Subcutaneous adipose tissue (tissue), 4 donors: Measurements from ENCODE around the gene ITIH3. TPM values are rescaled to one million over a fixed set of nuclear protein-coding genes. Genes with fewer than 3 reads are reported as not detected.

Experiments used
- total RNA-seq, 4 donors: library from RNA; depleted of rRNA; stranded (reverse); fragments of >200 nt; gene quantifications; one replicate each; pipeline ENCODE4 v1.1.0, GENCODE V29; 2016
- TF ChIP-seq, protein P1 (sequence below): fragments of 450-650 bp; IDR thresholded peaks from one replicate; pipeline ENCODE4 v1.5.1; 2016; ENCODE audit warnings: low read depth, mild to moderate bottlenecking, control low read depth, antibody characterized with exemption, moderate library complexity

The ITIH3 gene
- total RNA-seq, 4 donors from 2014 or later: 0.44 to 4.6 (median 2.1) TPM; not detected in 1

DNA sequence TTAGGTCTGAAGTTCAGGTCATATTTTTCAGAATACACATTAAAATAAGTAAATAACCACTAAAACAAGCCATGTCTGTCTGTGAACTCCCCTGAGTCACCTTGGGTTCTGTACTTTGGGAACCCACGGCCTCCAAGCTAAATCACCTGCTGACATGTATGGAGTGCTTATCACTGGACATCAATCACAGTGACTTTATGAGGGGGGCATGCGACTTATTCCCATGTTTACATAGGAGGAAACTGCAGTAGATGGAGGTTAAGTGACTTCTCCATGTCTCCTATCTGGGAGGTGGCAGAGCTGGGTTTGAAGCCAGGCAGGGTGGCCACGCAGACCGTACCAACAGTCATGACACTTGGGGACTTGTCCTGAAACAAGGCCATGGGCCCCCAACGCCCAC lies 27.8 kb downstream of the ITIH3 start:
- TF ChIP-seq, protein P1, sequence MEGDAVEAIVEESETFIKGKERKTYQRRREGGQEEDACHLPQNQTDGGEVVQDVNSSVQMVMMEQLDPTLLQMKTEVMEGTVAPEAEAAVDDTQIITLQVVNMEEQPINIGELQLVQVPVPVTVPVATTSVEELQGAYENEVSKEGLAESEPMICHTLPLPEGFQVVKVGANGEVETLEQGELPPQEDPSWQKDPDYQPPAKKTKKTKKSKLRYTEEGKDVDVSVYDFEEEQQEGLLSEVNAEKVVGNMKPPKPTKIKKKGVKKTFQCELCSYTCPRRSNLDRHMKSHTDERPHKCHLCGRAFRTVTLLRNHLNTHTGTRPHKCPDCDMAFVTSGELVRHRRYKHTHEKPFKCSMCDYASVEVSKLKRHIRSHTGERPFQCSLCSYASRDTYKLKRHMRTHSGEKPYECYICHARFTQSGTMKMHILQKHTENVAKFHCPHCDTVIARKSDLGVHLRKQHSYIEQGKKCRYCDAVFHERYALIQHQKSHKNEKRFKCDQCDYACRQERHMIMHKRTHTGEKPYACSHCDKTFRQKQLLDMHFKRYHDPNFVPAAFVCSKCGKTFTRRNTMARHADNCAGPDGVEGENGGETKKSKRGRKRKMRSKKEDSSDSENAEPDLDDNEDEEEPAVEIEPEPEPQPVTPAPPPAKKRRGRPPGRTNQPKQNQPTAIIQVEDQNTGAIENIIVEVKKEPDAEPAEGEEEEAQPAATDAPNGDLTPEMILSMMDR: no peak

DNA sequence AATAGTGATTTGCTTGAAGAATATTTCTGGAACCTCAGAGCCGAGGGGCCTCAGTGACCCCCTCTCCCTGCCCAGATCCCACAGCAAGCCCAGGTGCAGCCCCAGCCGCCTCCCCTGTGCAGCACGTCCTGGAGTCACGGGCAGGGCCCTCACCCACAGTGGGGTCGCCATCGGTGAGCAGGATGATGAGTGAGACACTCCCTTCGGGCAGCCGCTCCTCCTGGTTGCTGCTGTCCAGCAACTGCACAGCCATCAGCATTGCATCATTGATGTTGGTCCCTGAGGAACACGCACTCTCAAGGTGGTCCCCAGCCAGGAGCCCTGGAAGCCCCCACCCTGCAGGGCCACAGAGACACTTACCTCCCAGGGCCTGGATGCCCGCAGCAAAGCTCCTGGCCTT lies 29.4 kb downstream of the ITIH3 start:
- TF ChIP-seq, protein P1: no peak

DNA sequence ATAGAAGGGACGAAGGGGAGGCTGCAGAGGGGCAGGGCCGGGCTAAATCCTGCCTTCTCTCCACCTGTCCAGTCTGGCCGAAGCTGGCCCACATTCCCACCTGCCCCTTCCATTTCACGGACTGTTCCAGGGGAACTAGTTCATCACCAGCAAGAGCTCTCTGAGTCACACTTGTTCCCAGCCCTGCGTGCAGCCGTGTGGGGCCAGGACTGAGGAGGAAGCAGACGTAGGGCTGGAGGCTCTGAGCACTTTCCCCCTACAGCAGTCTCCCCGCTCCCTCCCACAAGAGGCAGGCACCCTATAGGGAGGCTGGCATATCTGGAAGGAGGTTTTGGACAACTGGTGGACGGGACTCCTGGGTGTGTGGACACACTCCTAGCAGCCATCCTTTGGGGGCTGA lies 32.8 kb downstream of the ITIH3 start:
- TF ChIP-seq, protein P1: no peak

DNA sequence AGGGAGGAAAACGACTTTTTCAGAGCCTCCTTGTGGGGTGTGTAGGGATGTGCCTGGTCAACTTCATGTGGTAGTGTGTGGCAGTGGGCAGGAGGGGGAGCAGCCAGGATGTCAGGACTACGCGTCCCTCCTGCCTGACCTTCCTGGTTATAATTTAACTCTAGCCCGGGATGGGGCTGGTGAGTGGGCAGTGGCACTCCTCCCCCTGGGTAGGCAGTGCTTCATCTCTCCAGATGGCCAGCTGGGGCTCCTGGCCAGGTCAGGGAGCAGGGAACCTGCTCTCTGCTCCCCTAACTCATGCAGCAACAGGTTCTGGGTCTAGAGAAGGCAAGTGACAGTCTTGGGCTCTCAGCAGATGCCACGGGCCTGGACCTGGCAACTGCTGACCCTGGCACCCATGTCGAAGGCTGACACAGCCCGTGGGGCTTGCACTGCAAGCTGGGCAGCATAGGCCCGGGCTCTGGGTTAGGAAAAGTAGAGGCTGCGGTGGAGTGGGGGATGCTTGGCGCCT lies 33.3 kb downstream of the ITIH3 start:
- TF ChIP-seq, protein P1: no peak

DNA sequence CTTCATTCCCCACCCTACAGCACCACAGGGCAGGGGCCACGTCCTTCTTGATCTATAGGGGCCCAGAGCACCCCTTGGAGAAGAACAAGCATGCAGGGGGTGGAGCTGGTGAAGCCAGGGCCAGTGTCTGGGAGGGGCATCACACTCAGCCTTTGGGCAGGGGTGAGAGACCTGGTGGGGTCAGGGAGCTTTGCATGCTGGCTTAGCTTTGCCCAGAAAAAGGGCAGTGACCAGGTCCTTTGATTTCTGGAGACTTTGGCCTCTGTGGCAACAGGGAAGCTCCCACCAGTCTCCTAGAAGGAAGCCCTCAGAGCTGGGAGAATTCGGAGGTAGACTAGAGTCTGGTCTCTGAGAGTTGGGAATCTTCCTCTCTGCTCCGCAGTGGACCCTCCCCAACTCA lies 34.9 kb downstream of the ITIH3 start:
- TF ChIP-seq, protein P1: no peak

DNA sequence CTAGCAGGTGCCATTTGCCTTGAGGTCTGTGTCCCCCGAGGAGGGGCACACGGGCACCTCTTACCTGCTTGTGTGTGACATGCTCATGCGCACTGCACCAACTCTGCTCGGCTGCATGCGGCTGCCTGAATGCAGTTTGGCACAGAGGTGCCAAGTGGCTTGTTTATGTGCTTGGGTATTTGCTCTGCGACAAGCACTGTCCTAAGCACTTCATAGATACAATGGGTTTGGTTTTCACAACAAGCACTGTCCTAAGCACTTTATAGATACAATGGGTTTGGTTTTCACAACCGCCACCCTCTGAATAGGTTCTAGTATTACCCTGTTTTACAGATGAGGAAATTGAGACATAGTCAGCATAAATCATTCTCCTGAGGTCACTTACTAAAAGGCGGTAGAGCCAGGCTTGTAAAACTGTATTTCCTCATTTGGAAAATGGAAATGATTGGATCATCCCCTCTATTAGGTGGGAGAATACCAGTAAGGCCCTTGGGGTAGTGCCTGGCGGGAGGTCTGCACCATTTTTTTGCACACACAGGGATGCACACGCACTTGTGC lies 35.4 kb downstream of the ITIH3 start:
- TF ChIP-seq, protein P1: no peak

DNA sequence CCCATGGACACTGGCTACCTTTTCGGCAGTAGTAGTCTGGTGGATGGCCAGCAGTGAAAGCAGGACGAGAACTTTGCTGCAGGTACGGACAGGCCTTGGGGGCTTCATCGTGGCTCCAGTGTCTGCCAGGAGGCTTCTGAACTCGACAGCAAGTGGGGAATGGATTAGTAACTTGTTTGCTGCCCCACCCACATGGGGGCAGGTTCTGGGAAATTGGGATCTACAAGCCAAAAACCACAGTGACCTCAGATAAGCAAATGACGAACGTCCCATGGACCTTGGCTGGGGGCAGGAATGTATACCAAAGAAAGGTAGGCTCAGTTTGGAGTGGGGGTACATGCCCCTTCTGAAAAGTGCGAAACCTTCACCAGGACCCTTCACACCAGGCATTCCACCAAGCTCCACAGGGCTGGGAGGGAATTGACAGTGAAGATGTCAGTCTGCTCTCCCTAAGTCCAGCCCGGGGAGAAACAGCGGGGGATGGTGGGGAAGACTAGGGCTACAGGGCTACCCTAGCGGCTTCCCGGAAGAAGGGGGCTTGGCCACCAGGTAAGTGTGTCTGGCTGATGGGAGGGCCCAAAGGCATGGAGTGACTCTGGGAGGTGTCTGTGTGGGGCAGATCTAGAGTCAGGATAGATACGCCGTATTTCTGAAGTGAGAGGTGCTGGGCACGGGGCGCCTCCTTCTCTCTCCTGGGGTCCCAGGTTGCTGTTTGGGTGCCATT lies 36.1 kb downstream of the ITIH3 start, which contains the start of gene ITIH4:
ITIH4 (minus strand) TSS at position 138 of the 724 bp plus-strand sequence; CDS start at position 108, 30 bp downstream.
- TF ChIP-seq, protein P1: no peak
